ENCODE results near the gene GPX8.
A peak's percentile ranks its signal among the peaks of the same experiment; 100 is the strongest.

Gene GPX8

DNA sequence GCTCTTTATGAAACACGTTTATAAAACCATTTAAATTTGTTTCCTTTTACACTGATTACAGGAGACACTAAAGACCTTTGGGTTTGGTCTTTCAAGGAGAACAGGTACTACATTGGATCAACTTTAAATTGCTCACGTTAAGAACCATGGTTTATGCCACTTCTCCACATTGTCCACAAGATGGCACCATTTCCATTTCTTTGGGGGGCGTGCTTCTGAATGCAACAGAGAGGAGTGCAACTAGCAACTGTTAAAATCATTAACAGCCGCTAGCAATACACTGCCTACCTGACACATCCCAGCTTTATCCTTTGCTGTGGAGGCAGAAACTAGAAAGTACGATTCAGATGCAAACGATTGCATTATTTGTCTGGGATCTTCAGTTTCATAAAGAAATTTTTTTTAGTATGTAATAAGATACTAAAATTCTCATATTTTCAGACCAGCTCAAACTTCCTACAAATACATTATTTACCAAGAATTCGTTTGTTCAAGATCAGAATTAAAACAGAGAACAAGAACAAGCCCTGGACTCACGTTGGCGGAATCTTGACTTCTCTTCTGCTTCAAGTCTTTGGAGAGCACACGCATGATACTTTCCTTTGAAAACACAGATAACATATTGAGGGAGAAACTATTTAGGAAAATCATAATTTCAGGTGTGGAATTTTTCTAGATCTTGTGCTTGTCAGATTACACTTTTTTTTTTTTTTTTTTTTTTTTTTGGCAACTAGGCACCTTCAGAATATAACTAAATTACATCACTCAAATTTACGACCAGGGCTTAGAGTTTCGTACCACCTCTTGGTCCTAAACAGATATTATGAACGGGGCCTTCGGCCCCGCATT is 12.3 kb downstream of the GPX8 start:
- FAIRE-seq (no peak), DNase-seq (ENCODE audit: low spot score) (peak; percentile 76)

DNA sequence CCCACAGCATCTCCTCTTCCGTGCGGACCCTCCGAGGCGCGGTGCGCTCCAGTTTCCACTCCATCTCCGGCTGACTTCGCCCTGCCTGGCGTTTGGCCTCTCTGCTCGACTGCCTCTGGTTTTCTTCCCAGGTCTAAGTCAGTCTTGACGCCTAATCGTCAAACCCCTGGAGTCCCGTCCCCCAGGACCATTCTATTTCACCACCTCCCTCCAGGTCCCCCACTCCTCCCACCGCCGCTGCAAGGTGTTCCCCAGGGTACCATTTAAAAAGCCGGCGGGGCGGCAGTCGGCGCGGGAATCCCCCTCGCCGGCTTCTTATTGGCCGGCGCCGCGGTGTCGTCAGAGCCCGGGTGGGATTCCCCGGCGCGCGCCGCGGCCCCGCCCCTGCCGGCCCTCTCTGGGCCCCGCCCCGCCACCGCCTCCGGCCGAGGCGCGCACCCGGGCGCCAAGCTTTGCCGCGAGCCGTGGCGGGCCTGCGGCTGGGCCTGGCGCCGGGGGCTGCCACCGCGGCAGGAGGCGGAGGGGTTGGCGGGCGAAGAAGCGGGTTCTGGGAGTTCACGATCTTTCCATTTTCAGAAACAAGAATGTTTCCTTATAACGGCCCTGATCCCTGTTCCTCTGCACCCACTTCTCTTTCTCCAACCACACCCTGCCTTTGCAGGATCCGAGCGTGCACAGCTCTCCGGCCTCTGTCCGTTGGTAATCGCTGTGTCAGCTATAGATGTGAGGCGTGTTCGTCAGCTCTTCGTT is 13.1 kb downstream of the GPX8 start, which contains the start of gene CDC20B:
Gene CDC20B (minus strand): TSS at position 241 of the 750 bp plus-strand sequence. CDS start 177 bp downstream, at position 64.
- DNase-seq (ENCODE audit: low spot score) (peak; percentile 96), FAIRE-seq (no peak)

DNA sequence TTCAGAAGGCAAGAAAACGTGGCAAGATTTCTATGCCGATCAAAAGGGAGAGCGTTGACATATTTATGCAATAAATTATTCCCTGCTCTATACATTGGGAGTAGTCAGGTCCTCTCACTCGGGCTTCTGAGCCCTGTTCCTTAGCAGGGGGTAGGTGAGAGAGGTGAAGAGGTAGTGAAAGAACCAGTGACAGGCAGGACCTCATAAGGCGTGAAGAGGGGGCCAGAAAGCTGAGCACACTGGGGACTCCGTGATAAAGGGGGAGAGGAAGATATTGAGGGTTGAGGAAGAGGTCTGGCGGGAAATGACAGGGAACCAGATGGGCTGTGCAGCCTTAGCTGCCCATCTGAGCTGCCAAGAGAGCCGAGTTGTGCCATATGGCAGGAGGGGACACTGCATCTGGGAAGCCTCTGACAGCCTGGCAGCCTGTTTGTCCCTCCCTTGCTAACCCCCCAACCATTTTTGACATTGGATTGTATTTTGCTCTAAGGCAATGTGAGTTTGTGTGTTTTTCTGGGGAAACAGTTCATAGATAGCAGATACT is 13.8 kb downstream of the GPX8 start:
- DNase-seq (ENCODE audit: low spot score) (no peak), FAIRE-seq (no peak)

DNA sequence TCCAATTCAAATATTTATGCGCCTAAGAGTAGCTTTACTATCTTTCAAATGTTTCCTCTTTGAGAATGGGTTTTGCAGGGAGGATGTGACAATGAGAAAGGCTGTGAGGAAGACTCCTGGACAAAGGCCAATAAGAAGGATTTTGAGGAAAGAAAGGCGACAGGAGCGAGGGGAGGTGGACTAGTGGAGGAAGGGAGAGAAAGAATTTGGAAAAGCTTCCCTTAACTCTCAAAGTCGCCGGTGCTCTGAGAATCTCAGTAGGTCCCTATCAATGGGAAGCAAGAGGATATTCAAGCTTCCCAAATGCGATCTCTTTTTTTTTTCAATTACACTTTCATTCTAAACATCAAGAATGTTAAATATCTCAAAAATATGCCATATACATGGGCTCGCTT is 15.8 kb downstream of the GPX8 start:
- no peak for FAIRE-seq
- no peak for DNase-seq (ENCODE audit: low spot score)

DNA sequence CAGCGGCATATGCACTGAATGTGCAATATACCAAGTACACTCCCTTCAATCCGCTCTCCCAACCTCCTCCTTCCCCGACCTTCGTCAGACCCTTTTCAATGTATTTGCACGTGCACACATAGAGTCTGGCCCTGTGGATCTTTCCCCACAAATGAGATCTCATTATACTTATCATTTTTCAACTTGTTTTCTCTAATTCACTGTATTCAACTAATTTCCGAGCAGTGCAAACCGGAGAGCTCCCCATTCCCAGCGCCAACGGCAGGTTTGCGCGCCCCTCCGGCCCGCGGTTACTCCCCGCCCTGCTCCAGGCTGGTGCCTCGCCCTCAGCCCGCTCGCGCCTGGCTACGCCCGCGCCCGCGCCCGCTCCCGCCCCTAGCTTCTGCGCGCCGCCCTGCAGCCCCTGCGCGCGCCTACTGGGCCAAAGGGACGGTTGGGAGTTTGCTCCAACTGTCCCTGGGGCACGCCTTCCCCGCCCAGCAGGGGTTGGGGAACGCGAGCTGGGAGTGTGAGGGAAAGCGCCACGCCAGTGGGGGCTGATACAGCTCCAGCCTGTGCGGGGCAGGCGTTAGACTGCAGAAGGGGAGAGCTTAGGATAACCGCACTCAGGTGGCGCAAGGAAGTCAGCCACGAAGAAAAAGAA is 16.3 kb downstream of the GPX8 start:
- FAIRE-seq (peak; percentile 53), DNase-seq (ENCODE audit: low spot score) (no peak)

DNA sequence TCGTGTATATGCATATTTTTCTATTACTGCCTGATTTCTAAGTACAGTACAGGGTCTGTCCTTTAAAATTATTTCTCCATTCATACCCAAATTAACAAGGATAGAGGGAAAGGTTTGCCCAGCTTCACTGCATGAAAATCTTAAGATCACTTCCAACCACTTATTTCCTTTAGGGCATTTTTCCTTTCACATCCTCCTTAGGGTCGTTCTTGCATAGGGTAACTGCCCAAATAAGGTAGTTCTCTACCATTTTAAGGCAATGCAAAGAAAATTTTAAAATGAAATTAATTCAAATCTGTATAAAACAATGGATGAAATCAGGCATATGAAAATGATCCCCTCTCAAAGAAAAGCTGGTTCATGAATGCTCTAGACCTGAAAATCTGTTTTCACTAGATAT is 17.1 kb downstream of the GPX8 start:
- DNase-seq (ENCODE audit: low spot score), result no peak
- no peak for FAIRE-seq

DNA sequence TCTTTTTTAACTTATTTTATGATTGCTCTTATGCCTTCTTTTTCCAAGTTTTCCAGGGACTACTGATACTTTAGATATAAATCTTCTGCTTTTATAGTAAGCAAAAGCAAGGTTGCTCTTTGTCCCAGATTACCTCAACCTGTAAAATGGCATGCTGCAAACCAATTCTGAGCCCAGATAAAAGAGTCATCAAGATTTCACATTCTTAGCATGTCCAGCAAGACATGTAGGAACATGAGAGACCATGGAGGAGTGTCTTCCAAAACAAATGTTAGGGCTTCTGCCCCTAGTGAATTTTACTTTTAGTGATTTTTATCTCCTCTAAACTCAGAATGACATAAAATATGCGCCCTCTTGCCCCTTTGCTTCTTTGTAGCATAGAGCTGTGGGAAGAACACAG is 20.0 kb downstream of the GPX8 start:
- FAIRE-seq (no peak), DNase-seq (ENCODE audit: low spot score) (no peak)

DNA sequence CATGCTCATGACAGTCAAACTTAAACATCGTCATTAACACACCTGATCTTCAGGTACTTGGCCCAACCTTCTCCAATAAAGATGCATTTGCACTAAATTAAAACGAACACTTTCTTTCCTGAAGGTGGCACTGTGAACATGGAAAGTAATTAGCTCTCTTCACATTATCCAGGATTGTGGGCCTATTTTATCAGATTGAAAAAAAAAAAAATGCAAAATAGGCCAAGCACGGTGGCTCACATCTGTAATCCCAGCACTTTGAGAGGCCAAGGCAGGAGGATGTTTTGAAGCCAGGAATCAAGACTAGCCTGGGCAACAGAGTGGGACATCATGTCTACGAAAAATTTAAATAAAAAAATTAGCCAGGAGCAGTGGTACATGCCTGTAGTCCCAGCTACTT is 27.4 kb downstream of the GPX8 start:
- FAIRE-seq, result no peak
- DNase-seq (ENCODE audit: low spot score), result peak; percentile 30

DNA sequence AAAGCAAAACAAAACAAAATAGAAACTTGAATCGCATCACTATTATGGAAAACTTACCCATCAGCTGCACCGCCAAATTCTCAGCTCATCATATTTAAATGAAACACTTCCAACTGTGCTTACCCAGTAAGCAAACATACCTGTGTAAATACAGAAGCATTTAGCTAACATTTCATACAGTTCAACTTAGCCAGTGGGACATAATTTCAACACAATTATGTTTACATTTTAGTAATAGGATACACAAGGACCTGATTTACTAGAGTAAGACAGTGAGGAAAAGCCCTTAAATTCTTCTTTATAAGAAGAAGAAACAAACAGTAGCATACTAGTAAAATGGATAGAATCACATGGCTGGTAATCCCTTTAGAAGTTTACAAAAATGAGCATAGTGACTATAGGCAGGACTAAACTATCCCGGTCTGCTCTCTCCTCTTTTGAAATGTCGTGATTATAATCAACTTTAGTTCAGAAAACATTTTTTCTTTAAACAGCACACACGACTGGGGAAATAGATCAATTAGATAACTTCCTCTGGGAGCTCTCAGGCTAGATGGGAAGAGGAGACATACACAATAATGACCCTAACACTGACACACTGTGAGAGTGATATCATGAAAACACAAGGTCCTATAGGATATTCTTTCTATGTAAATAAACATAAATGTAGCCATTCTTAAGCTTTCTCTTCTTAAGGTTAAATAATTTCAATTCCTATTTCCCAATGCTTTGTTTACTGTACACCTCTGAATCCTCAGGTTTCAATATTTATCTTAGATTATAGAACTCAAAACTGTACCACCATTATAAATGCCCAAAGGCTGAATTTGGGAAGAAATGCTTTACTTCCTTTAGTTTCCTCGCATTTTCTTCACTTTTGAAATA is 28.9 kb downstream of the GPX8 start:
- FAIRE-seq (no peak), DNase-seq (ENCODE audit: low spot score) (no peak)

DNA sequence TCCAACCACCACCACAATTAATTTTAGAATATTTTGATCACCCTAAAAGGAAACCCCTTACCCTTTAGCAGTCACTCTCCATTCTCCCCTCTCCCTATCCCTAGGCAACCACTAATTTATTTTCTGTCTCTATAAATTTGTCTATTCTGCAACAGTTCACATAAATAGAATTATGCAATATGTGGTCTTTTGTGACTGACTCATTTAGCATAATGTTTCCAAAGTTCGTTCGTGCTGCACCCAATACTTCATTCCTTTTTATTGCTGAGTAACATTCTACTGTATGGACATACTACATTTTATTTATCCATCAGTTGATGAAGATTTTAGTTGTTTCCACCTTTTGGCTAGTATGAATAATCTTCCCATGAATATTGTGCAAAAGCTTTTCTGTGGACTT is 31.2 kb downstream of the GPX8 start:
- FAIRE-seq, result no peak
- no peak for DNase-seq (ENCODE audit: low spot score)

DNA sequence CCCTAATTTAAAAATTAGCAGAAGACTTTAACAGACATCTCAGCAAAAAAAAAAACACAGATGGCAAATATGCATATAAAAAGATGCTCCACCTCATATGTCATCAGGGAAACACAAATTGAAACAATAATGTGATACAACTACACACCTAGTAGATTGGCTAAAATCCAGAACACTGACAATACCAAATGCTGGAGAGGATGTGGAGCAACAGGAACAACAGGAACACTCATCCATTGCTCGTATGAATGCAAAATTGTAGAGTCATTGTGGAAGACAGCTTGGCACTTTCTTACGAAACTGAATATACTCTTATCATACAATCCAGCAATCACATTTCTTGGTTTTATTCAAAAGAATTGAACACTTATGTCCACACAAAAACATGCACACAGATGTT is 45.0 kb downstream of the GPX8 start:
- DNase-seq (ENCODE audit: low spot score), result no peak
- FAIRE-seq, result no peak

DNA sequence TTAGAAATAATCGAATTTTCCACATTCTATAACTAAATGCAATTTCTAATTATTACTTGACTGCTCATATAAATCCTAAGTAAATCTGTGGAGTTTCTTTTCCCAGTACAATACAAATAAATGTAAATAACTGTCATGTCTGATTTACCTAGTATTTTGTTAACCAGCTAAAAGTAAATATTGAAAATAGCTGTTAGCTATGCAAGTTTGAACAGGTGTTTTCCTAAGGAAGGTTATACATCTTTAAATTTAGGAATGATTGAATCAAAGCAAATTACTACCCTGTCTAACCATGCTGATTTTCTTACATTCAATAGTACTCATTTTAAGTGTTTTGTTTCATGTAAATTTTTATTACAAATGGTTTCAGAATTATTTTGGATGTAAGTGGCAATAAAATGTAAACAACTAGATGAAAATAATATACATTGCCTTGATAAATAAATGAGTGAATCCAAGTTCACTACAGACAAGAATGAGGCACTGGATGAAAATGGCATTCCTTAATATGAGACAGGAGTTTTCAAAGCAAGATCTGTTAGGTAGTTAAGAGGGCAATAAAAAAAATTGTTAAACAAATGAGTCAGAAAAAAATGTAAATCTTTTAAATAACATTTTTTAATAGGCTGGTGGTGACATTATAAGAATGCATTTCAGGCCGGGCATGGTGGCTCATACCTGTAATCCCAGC is 51.4 kb downstream of the GPX8 start:
- DNase-seq (ENCODE audit: low spot score), result no peak
- no peak for FAIRE-seq

All from urothelium cell line (cell line).